Fibroblast of skin of back (primary cell): Measurements from ENCODE around the gene FOXP3.

ENCODE experiments used
- DNase-seq: peaks from one replicate; pipeline ENCODE4 v3.0.0-alpha.2; 2013

The FOXP3 gene

GRCh38 chrX:49273181-49273727, 8.7 kb upstream of the FOXP3 start:
- no peak for DNase-seq

DNA sequence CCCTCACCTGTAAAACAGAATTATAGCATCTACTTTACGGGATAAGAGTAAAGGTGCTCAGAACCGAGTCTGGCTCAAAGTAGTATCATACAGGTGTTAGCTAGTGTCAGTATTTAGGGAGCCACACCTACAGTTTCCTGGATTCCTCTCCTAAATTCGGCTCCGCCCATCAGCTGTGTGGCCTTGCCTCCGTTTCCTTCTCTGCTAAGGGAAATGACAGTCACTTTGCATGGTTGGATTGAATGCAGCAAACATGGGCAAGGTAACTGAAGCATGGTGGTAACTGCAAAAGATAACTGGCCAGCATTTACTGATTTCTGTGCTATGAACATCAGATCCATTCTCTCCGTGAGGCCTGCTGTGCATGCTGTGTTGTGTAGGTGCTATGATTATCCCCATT, 7.9 kb upstream of the FOXP3 start:
- no peak for DNase-seq

GRCh38 chrX:49271341-49271740, 6.8 kb upstream of the FOXP3 start:
- DNase-seq, result no peak

DNA sequence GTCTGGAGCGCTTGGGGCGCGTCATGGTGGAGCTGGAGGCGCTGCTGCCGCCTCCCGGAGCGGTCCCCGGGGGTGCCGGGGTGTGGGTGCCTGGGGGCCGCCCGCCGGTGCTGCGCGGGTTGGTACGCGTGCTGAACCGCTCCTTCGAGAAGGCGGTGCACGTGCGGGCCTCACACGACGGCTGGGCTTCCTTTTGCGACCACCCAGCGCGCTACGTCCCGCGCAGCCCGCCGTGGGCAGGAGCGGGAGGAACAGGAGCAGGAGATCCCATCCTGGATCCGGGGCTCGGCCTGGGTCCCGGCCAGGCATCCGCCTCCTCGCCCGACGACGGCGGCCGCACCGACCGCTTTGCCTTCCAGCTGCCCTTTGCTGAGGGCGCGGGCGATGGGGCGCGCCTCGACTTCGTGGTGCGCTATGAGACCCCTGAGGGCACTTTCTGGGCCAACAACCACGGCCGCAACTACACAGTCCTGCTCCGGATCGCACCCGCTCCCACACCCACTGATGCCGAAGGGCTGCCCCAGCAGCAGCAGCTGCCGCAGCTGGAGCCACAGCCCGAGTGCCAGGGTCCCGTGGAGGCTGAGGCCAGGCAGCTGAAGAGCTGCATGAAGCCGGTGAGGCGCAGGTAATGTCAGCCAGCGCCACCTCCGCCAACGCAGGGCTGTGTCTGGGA, 5.9 kb upstream of the FOXP3 start:
- peak; percentile 0 for DNase-seq

GRCh38 chrX:49269767-49270248, 5.3 kb upstream of the FOXP3 start, which contains the start of gene PPP1R3F:
TSS of gene PPP1R3F (plus strand) at chrX:49269793. CDS start at chrX:49269870, 77 bp downstream.
- DNase-seq, result no peak

- peak; percentile 98 for DNase-seq
These were observed 4.7 kb upstream of the FOXP3 start for GRCh38 chrX:49269010-49269766.

DNA sequence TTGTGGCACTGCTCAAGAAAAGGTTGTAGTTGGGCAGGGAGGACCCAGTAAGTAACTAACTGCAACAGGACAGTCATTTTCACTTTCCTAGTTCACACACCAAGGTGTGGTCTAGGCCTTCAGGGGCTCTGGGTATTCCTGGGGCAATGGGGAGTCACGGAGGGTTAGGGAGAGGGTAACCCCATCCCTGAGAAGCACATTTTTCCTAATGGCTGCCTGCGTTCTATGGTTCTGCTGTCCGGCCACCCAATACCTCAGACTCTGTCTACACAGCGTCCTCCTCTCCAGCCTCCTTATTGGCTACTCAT, 4.1 kb upstream of the FOXP3 start:
- no peak for DNase-seq

DNA sequence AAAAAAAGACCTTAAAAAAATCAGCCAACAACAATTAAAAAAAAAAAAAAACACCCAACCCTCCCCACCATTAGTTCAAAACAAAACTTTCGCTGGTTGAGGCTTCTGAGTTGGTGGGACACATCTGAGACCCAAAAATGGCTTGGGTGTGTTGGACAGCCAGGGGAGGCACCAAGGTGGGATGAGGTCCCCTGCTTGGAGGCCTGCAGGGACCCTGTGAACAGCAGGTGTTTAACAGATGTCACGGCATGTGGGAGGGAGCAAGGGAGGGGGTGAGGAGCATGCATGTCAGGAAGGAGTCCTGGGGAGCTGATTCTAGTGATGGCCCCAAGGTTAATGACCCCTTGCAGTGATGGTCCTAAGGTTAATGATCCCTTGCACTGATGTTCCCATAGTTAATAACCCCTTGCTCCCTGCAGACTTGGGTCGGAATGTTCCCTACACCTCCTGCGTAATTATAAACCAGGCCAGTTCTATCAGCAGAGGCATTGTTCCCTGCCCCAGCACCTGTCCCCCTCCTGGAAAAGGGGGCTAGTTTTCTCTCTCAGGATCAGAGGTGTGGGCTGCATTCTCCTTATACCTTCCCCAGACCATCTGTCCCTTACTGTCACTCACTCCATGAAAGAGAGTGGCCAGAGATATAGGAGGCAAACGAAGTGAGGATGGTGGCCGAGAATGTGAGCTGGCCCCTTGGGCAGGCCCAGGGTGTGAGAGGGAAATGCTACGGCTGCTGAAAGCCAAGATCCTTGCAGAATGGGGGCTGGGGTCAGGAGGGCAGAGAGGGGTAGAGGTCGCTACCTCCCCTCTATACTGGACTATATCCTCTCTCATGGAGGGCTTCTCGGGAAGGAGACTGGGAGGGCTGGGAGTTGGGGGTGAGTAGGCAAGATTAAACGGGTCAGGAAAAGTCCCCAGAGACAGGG, 2.3 kb upstream of the FOXP3 start:
- no peak for DNase-seq

GRCh38 chrX:49263631-49264030, 879 bp downstream of the FOXP3 start:
- DNase-seq, result no peak

DNA sequence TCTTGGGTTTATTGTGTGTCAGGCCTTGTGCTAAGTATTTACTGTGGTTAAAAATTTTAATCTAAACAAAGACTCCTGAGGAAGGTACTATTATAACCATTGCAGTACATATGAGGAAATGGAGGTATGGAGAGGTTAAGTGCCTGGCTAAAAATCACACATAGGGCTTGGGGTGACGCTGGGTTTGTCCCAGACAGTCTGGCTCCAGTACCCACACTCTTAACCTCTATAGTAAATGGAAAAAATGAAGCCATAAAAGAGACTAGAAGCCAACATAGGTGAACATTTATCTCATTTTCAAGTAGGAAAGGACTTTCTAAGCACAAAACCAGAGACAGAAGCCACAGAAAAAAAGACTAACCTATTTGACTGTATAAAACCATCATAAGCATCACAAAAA, 1.9 kb downstream of the FOXP3 start:
- no peak for DNase-seq

GRCh38 chrX:49260221-49260985, 4.1 kb downstream of the FOXP3 start:
- no peak for DNase-seq

DNA sequence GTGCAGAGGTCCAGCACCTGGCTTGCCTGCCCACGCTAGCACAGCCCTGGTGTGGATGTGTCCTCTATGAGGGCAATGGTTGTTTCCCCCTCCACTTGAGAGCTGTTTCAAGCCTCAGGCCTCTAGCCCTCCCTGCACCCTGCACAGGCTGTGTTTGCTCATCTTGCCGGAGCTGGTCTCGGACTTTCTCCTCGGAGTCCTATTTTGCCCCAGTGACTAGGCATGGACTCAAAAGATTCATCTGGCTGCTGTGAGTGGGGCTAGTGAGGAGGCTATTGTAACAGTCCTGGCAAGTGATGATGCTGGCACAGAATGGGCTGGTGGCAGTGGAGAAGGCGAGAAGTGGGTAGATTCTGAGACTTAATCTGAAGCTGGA, 5.8 kb downstream of the FOXP3 start:
- no peak for DNase-seq

- no peak for DNase-seq
These were observed 6.4 kb downstream of the FOXP3 start for GRCh38 chrX:49257846-49258748.

DNA sequence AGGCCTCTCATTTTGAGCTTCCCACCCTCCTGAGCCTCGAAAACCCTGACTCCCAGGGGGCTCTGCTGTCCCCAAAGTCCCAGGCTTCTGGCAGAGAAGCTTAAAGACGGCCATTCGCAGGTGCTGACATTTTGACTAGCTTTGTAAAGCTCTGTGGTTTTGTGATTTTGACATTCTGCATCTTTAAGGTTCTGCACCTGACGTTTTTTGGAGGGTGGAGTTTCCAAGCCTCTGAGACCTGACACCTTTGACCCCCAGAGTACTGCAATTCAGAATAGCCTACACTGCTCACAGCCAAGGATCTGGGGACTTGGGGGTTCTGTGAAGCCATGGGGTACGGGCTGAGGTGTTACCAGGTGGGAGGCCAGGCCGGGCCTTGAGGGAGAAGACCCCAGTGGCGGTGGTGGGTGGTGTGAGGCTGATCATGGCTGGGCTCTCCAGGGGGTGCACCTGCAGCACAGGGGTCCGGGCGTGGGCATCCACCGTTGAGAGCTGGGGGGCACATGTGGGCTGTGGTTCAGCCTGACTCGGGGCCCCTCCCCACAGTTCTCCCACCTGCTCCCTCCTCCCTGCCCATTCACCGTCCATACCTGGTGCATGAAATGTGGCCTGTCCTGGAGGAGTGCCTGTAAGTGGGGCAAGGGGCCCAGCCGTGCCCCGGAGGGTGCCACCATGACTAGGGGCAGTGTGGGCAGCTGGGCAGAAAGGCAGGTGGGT, 7.3 kb downstream of the FOXP3 start:
- no peak for DNase-seq

DNA sequence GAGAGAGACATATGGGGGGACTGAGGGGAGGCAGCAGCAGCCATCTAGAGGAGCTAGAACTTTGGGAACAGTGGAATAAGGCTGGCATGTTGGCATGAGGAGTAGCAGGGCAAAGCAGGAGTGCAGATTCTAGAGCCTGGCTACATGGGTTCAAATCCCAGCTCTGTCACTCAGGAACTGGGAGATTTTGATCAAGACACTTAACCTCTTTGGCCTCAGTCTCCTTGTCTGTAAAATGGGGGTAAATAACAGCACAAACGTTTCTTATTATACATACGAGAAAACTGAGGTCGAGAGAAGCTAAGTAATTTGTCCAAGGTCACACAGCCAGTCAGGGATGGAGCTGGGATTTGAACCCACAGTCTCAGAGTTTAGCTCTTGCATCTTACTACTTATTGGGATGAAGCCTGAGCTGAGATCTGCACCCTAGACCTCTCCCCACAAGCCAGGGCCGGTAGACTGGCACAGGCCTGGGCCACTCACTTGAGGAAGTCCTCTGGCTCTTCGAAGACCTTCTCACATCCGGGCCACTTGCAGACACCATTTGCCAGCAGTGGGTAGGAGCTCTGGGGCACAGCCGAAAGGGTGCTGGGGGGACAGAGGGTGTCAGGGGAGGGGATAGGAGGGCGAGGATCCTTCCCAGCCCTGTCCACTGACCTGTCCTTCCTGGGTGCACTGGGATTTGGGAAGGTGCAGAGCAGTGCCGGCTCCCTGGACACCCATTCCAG, 8.1 kb downstream of the FOXP3 start:
- no peak for DNase-seq

- no peak for DNase-seq
These were observed 9.9 kb downstream of the FOXP3 start for GRCh38 chrX:49254639-49255038.

- no peak for DNase-seq
These were observed 13.2 kb downstream of the FOXP3 start for GRCh38 chrX:49251325-49251724.

DNA sequence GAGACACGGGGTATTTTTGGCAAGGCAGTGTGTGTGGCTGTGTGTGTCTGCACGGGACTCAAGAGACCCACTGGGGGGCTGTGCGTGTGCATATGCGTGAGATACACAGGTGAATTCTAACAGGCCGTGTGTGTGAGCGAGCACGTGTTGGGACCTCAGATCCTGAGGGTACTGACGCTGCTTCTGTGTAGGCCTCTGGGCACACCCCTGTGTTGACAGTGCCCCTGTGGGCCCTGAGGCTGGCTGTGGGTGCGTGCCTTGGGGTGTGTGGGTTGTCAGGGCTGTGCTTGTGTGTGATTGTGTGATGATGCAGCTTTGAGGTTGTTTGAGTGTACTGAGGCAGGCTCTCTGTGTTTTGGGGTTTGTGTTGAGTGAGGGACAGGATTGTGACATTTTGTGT, 13.9 kb downstream of the FOXP3 start:
- no peak for DNase-seq

DNA sequence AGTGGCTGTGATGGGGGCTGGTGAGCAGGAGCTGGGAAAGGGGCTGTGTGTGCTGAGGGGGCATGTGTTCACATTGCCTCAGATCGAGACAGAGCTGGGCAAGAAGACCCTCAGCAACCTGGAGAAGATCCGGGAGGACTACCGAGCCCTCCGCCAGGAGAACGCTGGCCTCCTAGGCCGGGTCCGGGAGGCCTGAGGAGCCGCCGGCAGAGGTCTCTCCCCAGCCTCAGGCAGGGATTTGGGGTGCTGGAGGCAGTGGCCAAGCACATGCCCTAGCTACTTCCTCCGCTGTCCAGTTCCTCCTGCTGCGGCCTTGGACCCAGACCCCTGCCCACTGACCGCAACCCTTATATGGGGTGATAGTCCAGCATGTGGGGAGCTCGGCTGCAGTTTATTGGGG, 14.4 kb downstream of the FOXP3 start:
- no peak for DNase-seq

- DNase-seq, result no peak
These were observed 14.9 kb downstream of the FOXP3 start for GRCh38 chrX:49249616-49250015.
